Mesendoderm (in vitro differentiated cells): Measurements from ENCODE around the gene TSPAN5.

Experiments used
- DNase-seq: peaks from one replicate; pipeline ENCODE4 v3.0.0; 2013
- H2AK5ac ChIP-seq: 2 replicates; pipeline ENCODE4 v1.6.1; 2013; ENCODE audit warnings: low read length, inconsistent platforms
- H2BK120ac ChIP-seq: 2 replicates; pipeline ENCODE4 v1.6.1; 2013; ENCODE audit warnings: low read depth, mild to moderate bottlenecking, low read length, moderate library complexity, mixed read lengths
- H2BK15ac ChIP-seq: replicated peaks from 2 replicates; pipeline ENCODE4 v1.6.1; 2013; ENCODE audit warnings: low read depth, mild to moderate bottlenecking, moderate library complexity
- H2BK5ac ChIP-seq: 2 replicates; pipeline ENCODE4 v1.6.1; 2013; ENCODE audit warnings: low read length, inconsistent platforms
- H3K18ac ChIP-seq: 2 replicates; pipeline ENCODE4 v1.6.1; 2013; ENCODE audit warnings: mild to moderate bottlenecking, low read length, mixed read lengths
- H3K23ac ChIP-seq: one replicate; pipeline ENCODE4 v1.6.1; 2013; ENCODE audit warnings: low read length
- H3K27ac ChIP-seq: 2 replicates; pipeline ENCODE4 v1.5.1; 2013; ENCODE audit warnings: low read depth, mild to moderate bottlenecking, inconsistent platforms, low read length, moderate library complexity
- H3K27me3 ChIP-seq: 2 replicates; pipeline ENCODE4 v1.6.1; 2013; ENCODE audit warnings: low read length, control low read depth, mild to moderate bottlenecking, inconsistent platforms; ENCODE audit not compliant: insufficient read depth, poor library complexity
- H3K36me3 ChIP-seq: 2 replicates; pipeline ENCODE4 v1.6.1; 2013; ENCODE audit warnings: low read length, inconsistent platforms; ENCODE audit not compliant: control insufficient read depth, insufficient read depth
- H3K4ac ChIP-seq: one replicate; pipeline ENCODE4 v1.6.1; 2013; ENCODE audit warnings: low read depth, mild to moderate bottlenecking, low read length, moderate library complexity
- H3K4me1 ChIP-seq: 2 replicates; pipeline ENCODE4 v1.6.1; 2013; ENCODE audit warnings: low read depth, low read length, inconsistent platforms; ENCODE audit not compliant: control insufficient read depth
- H3K4me2 ChIP-seq: 2 replicates; pipeline ENCODE4 v1.6.1; 2013; ENCODE audit warnings: low read length
- H3K4me3 ChIP-seq: 2 replicates; pipeline ENCODE4 v1.5.1; 2013; ENCODE audit warnings: mild to moderate bottlenecking, low read length
- H3K56ac ChIP-seq: one replicate; pipeline ENCODE4 v1.6.1; 2013; ENCODE audit warnings: low read length
- H3K79me1 ChIP-seq: 2 replicates; pipeline ENCODE4 v1.6.1; 2013; ENCODE audit warnings: low read length, inconsistent platforms
- H3K79me2 ChIP-seq: 2 replicates; pipeline ENCODE4 v1.6.1; 2013; ENCODE audit warnings: mild to moderate bottlenecking, low read length; ENCODE audit not compliant: control insufficient read depth, insufficient read depth
- H3K9ac ChIP-seq: 2 replicates; pipeline ENCODE4 v1.6.1; 2013; ENCODE audit warnings: low read length, inconsistent platforms
- H4K5ac ChIP-seq: one replicate; pipeline ENCODE4 v1.6.1; 2013; ENCODE audit warnings: low read length
- H4K8ac ChIP-seq: one replicate; pipeline ENCODE4 v1.6.1; 2013; ENCODE audit warnings: low read depth, mild to moderate bottlenecking, control low read depth, low read length, moderate library complexity
- WGBS: extraction: QIAGEN DNeasy Blood & Tissue Kit; methylation state at CpG from one replicate; pipeline ENCODE4 v1.1.7; 2013; ENCODE audit warnings: low lambda C conversion rate, missing lambda C conversion rate; ENCODE audit not compliant: insufficient coverage; ENCODE audit errors: extremely low coverage; 5-methylcytosine and 5-hydroxymethylcytosine counted together

TSPAN5 gene

GRCh38 chr4:98577956-98578355, 80.5 kb downstream of the TSPAN5 start:
- H3K4me3 ChIP-seq: no peak overlapping the region
- H4K5ac ChIP-seq: no peak overlapping the region
- no peak overlapping the region for H3K4me2 ChIP-seq
- H3K9ac ChIP-seq: no peak overlapping the region
- no peaks in the 10 kb centered on the region for H3K79me2 ChIP-seq
- no peak overlapping the region for H3K18ac ChIP-seq
- H2BK15ac ChIP-seq: no peak overlapping the region
- H2BK5ac ChIP-seq: no peak overlapping the region
- H3K56ac ChIP-seq: no peak overlapping the region
- no peaks in the 10 kb centered on the region for H3K36me3 ChIP-seq
- no peaks in the 10 kb centered on the region for H3K4me1 ChIP-seq
- no peaks in the 10 kb centered on the region for H3K27me3 ChIP-seq
- DNase-seq: no peak
- H2AK5ac ChIP-seq: no peak overlapping the region
- no peak overlapping the region for H3K27ac ChIP-seq
- WGBS: no CpG with 5 or more reads among the region's 2 CpGs
- no peak overlapping the region for H2BK120ac ChIP-seq
- no peak overlapping the region for H3K4ac ChIP-seq
- H3K23ac ChIP-seq: no peak overlapping the region
- H3K79me1 ChIP-seq: no peaks in the 10 kb centered on the region
- no peak overlapping the region for H4K8ac ChIP-seq

GRCh38 chr4:98574816-98575215, 83.6 kb downstream of the TSPAN5 start:
- Histone ChIP-seq H3K36me3 (no peaks in the 10 kb centered on the region), H3K18ac (no peak overlapping the region), H2AK5ac (no peak overlapping the region), H3K79me1 (no peaks in the 10 kb centered on the region), H3K56ac (no peak overlapping the region), H3K27me3 (no peaks in the 10 kb centered on the region), H3K4me3 (no peak overlapping the region), H3K4ac (no peak overlapping the region), H3K9ac (no peak overlapping the region), H3K4me1 (no peaks in the 10 kb centered on the region), H3K4me2 (no peak overlapping the region), H2BK15ac (no peak overlapping the region), H2BK120ac (no peak overlapping the region), H3K27ac (no peak overlapping the region), H3K23ac (no peak overlapping the region), H4K8ac (no peak overlapping the region), H3K79me2 (no peaks in the 10 kb centered on the region), H4K5ac (no peak overlapping the region), H2BK5ac (no peak overlapping the region)
- no peak for DNase-seq
- WGBS: no CpG with 5 or more reads among the region's 4 CpGs

- Histone ChIP-seq H2BK120ac (no peak overlapping the region), H2BK5ac (no peak overlapping the region), H3K56ac (no peak overlapping the region), H3K18ac (no peak overlapping the region), H3K9ac (no peak overlapping the region), H3K4ac (no peak overlapping the region), H3K36me3 (no peaks in the 10 kb centered on the region), H3K23ac (no peak overlapping the region), H3K4me2 (no peak overlapping the region), H2AK5ac (no peak overlapping the region), H4K8ac (no peak overlapping the region), H3K4me1 (no peaks in the 10 kb centered on the region), H3K79me1 (no peaks in the 10 kb centered on the region), H3K79me2 (no peaks in the 10 kb centered on the region), H3K27me3 (no peaks in the 10 kb centered on the region), H2BK15ac (no peak overlapping the region), H3K27ac (no peak overlapping the region), H3K4me3 (no peak overlapping the region), H4K5ac (no peak overlapping the region)
- WGBS: no CpG with 5 or more reads among the region's 2 CpGs
- no peak for DNase-seq
Measured at GRCh38 chr4:98573791-98574190, 84.6 kb downstream of the TSPAN5 start.

- no CpG with 5 or more reads among the region's 2 CpGs for WGBS
- Histone ChIP-seq H3K23ac (no peak overlapping the region), H3K18ac (no peak overlapping the region), H3K4me1 (no peaks in the 10 kb centered on the region), H3K79me1 (no peaks in the 10 kb centered on the region), H2AK5ac (no peak overlapping the region), H3K4ac (no peak overlapping the region), H3K4me3 (no peak overlapping the region), H3K4me2 (no peak overlapping the region), H3K79me2 (no peaks in the 10 kb centered on the region), H3K27ac (no peak overlapping the region), H2BK15ac (no peak overlapping the region), H2BK5ac (no peak overlapping the region), H2BK120ac (no peak overlapping the region), H3K36me3 (no peaks in the 10 kb centered on the region), H4K8ac (no peak overlapping the region), H3K27me3 (no peaks in the 10 kb centered on the region), H3K56ac (no peak overlapping the region), H4K5ac (no peak overlapping the region), H3K9ac (no peak overlapping the region)
- DNase-seq: no peak
Measured at GRCh38 chr4:98572697-98573096, 85.7 kb downstream of the TSPAN5 start.

- no peak overlapping the region for H3K4ac ChIP-seq
- H2BK5ac ChIP-seq: no peak overlapping the region
- H3K56ac ChIP-seq: no peak overlapping the region
- H3K23ac ChIP-seq: no peak overlapping the region
- no peak overlapping the region for H2BK15ac ChIP-seq
- no peak for DNase-seq
- H3K27me3 ChIP-seq: no peaks in the 10 kb centered on the region
- no peak overlapping the region for H3K27ac ChIP-seq
- WGBS: no CpG with 5 or more reads among the region's 11 CpGs
- H3K18ac ChIP-seq: no peak overlapping the region
- H3K79me1 ChIP-seq: no peaks in the 10 kb centered on the region
- H3K79me2 ChIP-seq: no peaks in the 10 kb centered on the region
- no peak overlapping the region for H4K5ac ChIP-seq
- no peak overlapping the region for H4K8ac ChIP-seq
- no peak overlapping the region for H3K4me2 ChIP-seq
- H3K4me3 ChIP-seq: no peak overlapping the region
- no peaks in the 10 kb centered on the region for H3K4me1 ChIP-seq
- H3K36me3 ChIP-seq: no peaks in the 10 kb centered on the region
- H3K9ac ChIP-seq: no peak overlapping the region
- H2AK5ac ChIP-seq: no peak overlapping the region
- H2BK120ac ChIP-seq: no peak overlapping the region
Measured at GRCh38 chr4:98571161-98571786, 87.1 kb downstream of the TSPAN5 start.

- no CpG with 5 or more reads among the region's 5 CpGs for WGBS
- DNase-seq: no peak
Measured at GRCh38 chr4:98570151-98570797, 88.1 kb downstream of the TSPAN5 start.

More at GRCh38 chr4:98570151-98570797, 88.1 kb downstream of the TSPAN5 start:
- no peak overlapping the region for H3K56ac ChIP-seq
- no peak overlapping the region for H2BK5ac ChIP-seq
- H4K8ac ChIP-seq: no peak overlapping the region
- H3K23ac ChIP-seq: peak overlapping the region; percentile 57
- H3K27ac ChIP-seq: no peak overlapping the region
- H2BK15ac ChIP-seq: no peak overlapping the region
- H3K18ac ChIP-seq: no peak overlapping the region
- H3K4ac ChIP-seq: no peak overlapping the region
- no peaks in the 10 kb centered on the region for H3K36me3 ChIP-seq
- no peaks in the 10 kb centered on the region for H3K4me1 ChIP-seq
- no peak overlapping the region for H3K9ac ChIP-seq
- H3K79me2 ChIP-seq: no peaks in the 10 kb centered on the region
- H2AK5ac ChIP-seq: no peak overlapping the region
- H3K27me3 ChIP-seq: no peaks in the 10 kb centered on the region
- no peak overlapping the region for H3K4me2 ChIP-seq
- no peaks in the 10 kb centered on the region for H3K79me1 ChIP-seq
- H2BK120ac ChIP-seq: no peak overlapping the region
- H3K4me3 ChIP-seq: no peak overlapping the region
- H4K5ac ChIP-seq: no peak overlapping the region
